Upper lobe of right lung (tissue), 1 donor: Measurements from ENCODE around the gene ARF3. TPM values are rescaled to one million over a fixed set of nuclear protein-coding genes. Genes with fewer than 3 reads are reported as not detected.
A peak's percentile ranks its signal among the peaks of the same experiment; 100 is the strongest.

Experiments
- ATAC-seq: fragments of 200-7000 bp; cut with Tn5 transposase; one replicate; pipeline ENCODE4 v1.9.1; 2020; ENCODE audit warnings: mild to moderate bottlenecking, moderate library complexity
- DNase-seq: peaks from one replicate; pipeline ENCODE4 v3.0.0-alpha.2; 2020
- H3K27ac ChIP-seq: fragments of 200-600 bp; one replicate; pipeline ENCODE4 v1.8.0; 2022
- H3K27me3 ChIP-seq: fragments of 200-600 bp; one replicate; pipeline ENCODE4 v1.8.0; 2022; ENCODE audit warnings: mild to moderate bottlenecking
- H3K36me3 ChIP-seq: fragments of 200-600 bp; one replicate; pipeline ENCODE4 v1.8.0; 2022
- H3K4me1 ChIP-seq: fragments of 200-600 bp; one replicate; pipeline ENCODE4 v1.8.0; 2022
- H3K4me3 ChIP-seq: fragments of 200-600 bp; one replicate; pipeline ENCODE4 v1.8.0; 2022; ENCODE audit warnings: mild to moderate bottlenecking
- H3K9me3 ChIP-seq: fragments of 200-600 bp; one replicate; pipeline ENCODE4 v1.8.0; 2022
- intact Hi-C: fragments of 100-400 bp; cut with DNase I; formaldehyde crosslinking; loops from one replicate; pipeline ENCODE4 v1.11.0; 2022
- total RNA-seq: library from RNA; stranded (reverse); fragmentation: NEBNext Ultra II Directional; extraction: Animal tissue kit (Norgen Biotek cat#: 25700); gene quantifications from one replicate; pipeline ENCODE4 v1.2.1, GENCODE V29; 2021
- TF ChIP-seq, protein P1 (sequence below): fragments of 200-600 bp; IDR thresholded peaks from one replicate; pipeline ENCODE4 v1.8.0; 2022; ENCODE audit warnings: antibody characterized with exemption
- donor health status: DM: no; HTN: yes; CAD: no; lungs with severe emphysema.

ARF3 gene
- total RNA-seq, 1 donor from 2014 or later = 146 TPM

DNA sequence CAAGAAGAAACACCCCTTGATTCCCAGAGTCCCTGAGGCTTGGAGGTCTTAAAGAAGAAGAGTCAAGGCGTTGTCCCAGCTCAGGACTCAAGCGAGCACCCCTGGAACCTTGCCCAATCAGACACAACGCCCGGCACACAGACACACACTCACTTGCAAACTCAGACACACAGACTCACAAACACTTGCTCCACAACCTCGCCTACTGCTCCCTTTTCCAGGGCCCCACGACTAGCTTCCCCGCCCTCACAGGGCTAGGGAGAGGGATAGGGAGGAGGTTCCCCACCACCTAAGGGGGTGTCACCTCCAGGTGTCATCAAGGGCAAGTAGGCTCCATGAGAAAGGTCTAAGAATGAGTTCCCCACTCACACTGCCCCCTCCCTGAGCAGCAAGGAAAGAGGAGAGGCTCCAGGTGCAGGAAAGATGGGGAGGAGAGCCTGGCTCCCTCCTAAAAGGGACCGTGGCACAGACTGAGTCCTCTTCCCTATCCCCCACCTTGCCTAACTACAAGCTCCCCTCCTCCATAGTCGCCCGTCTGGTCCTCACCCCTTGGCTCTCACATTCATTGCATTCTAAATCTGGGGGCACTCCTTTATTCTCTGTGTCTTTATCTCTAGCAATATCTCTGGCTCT is 13.5 kb upstream of the ARF3 start:
- Histone ChIP-seq H3K27ac (no peak overlapping the region), H3K9me3 (no peaks in the 10 kb centered on the region), H3K4me3 (peak overlapping the region; percentile 29), H3K4me1 (peaks cover 33% of the 10 kb centered on the region), H3K27me3 (peaks cover 60% of the 10 kb centered on the region), H3K36me3 (no peaks in the 10 kb centered on the region)
- ATAC-seq (no peak), DNase-seq (no peak)
- intact Hi-C loops = no loop called here
- TF ChIP-seq, protein P1, sequence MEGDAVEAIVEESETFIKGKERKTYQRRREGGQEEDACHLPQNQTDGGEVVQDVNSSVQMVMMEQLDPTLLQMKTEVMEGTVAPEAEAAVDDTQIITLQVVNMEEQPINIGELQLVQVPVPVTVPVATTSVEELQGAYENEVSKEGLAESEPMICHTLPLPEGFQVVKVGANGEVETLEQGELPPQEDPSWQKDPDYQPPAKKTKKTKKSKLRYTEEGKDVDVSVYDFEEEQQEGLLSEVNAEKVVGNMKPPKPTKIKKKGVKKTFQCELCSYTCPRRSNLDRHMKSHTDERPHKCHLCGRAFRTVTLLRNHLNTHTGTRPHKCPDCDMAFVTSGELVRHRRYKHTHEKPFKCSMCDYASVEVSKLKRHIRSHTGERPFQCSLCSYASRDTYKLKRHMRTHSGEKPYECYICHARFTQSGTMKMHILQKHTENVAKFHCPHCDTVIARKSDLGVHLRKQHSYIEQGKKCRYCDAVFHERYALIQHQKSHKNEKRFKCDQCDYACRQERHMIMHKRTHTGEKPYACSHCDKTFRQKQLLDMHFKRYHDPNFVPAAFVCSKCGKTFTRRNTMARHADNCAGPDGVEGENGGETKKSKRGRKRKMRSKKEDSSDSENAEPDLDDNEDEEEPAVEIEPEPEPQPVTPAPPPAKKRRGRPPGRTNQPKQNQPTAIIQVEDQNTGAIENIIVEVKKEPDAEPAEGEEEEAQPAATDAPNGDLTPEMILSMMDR = no peak

GRCh38 chr12:48969833-48970701 is 12.8 kb upstream of the ARF3 start:
- Histone ChIP-seq H3K27ac (no peak overlapping the region), H3K4me1 (peaks cover 33% of the 10 kb centered on the region), H3K36me3 (no peaks in the 10 kb centered on the region), H3K27me3 (peaks cover 56% of the 10 kb centered on the region), H3K9me3 (no peaks in the 10 kb centered on the region), H3K4me3 (no peak overlapping the region)
- ATAC-seq (peak; percentile 41), DNase-seq (no peak)
- TF ChIP-seq, protein P1 = no peak
- intact Hi-C loops = no loop called here

GRCh38 chr12:48969160-48969771 is 12.0 kb upstream of the ARF3 start:
- intact Hi-C loops = no loop called here
- no peaks in the 10 kb centered on the region for H3K36me3 ChIP-seq
- TF ChIP-seq, protein P1 = no peak
- DNase-seq (no peak), ATAC-seq (no peak)
- peaks cover 51% of the 10 kb centered on the region for H3K27me3 ChIP-seq
- H3K9me3 ChIP-seq = no peaks in the 10 kb centered on the region
- H3K4me1 ChIP-seq = peaks cover 33% of the 10 kb centered on the region
- no peak overlapping the region for H3K4me3 ChIP-seq
- H3K27ac ChIP-seq = no peak overlapping the region

- no peak overlapping the region for H3K4me3 ChIP-seq
- TF ChIP-seq, protein P1 = no peak
- ATAC-seq (no peak), DNase-seq (no peak)
- H3K36me3 ChIP-seq = no peaks in the 10 kb centered on the region
- peaks cover 43% of the 10 kb centered on the region for H3K27me3 ChIP-seq
- no peaks in the 10 kb centered on the region for H3K9me3 ChIP-seq
- peaks cover 27% of the 10 kb centered on the region for H3K4me1 ChIP-seq
- intact Hi-C loops = no loop called here
- H3K27ac ChIP-seq = no peak overlapping the region
These were observed 11.2 kb upstream of the ARF3 start for GRCh38 chr12:48968467-48968866.

DNA sequence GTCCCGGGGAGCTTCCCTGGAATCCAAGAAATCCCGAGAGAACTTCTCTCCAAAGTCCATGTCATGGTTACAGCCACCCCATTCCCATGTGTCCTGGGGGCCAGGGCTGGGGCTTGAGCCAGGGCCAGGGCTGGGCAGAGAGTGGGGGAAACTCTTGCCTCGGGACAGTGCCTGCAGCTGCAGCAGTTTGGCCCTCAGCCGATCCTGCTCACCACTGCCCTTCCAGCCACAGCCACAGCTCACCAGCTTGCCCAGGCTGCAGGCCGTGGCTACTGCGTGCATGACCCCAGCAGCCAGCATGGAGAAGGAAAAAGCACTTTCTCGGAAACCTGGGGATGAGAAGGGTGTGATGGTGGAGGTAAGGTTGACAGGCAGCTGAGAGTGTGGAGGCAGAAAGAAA is 10.7 kb upstream of the ARF3 start:
- H3K4me3 ChIP-seq = no peak overlapping the region
- no peaks in the 10 kb centered on the region for H3K36me3 ChIP-seq
- H3K9me3 ChIP-seq = no peaks in the 10 kb centered on the region
- ATAC-seq = no peak
- H3K27ac ChIP-seq = no peak overlapping the region
- peaks cover 38% of the 10 kb centered on the region for H3K27me3 ChIP-seq
- no peak for DNase-seq
- intact Hi-C loops = no loop called here
- H3K4me1 ChIP-seq = peaks cover 25% of the 10 kb centered on the region
- TF ChIP-seq, protein P1 = no peak
